Body of pancreas (tissue), 4 donors: ENCODE data around the gene HNF1A. TPM values are rescaled to one million over a fixed set of nuclear protein-coding genes. Genes with fewer than 3 reads are reported as not detected.
A peak's percentile ranks its signal among the peaks of the same experiment; 100 is the strongest.

Source experiments
- ATAC-seq: fragments of 150-250 bp; one replicate; pipeline ENCODE4 v1.9.1; 2016
- DNase-seq, 4 donors: peaks; one replicate each; pipeline ENCODE4 v3.0.0-alpha.2; 2019
- H3K27ac ChIP-seq, 4 donors: fragments of 200-600 bp; sonication (generic); 1 replicate in 3 of 4; 2 replicates in 1 of 4; pipeline versions ENCODE4 v1.5.1 to v1.6.1; 2016 to 2019; ENCODE audit warnings: mild to moderate bottlenecking in 1 of 4, mixed read lengths in 1 of 4, moderate library complexity in 1 of 4
- H3K27me3 ChIP-seq, 2 donors: fragments of 200-600 bp; sonication (generic); one replicate each; pipeline ENCODE4 v1.6.0; 2016; ENCODE audit warnings: mild to moderate bottlenecking in 1 of 2
- H3K36me3 ChIP-seq, 2 donors: fragments of 200-600 bp; sonication (generic); replicated peaks in 1 of 2; 2 replicates each; pipeline ENCODE4 v1.5.1; 2016; ENCODE audit warnings: low read depth in 2 of 2; ENCODE audit not compliant: insufficient read depth in 1 of 2
- H3K4me1 ChIP-seq: fragments of 200-600 bp; sonication (generic); one replicate; pipeline ENCODE4 v1.6.0; 2016
- H3K4me3 ChIP-seq, 2 donors: fragments of 200-600 bp; sonication (generic); 1 replicate in 1 of 2; 2 replicates in 1 of 2; pipeline ENCODE4 v1.5.1; 2016 to 2019
- H3K9me3 ChIP-seq, 3 donors: fragments of 200-600 bp; sonication (generic); 1 replicate in 2 of 3; 2 replicates in 1 of 3; pipeline ENCODE4 v1.5.1; 2016
- CTCF ChIP-seq, 7 experiments: fragments of 450-650 bp in 4 of 7; fragments of 200-600 bp in 3 of 7; sonication (generic) in 3 of 7; IDR thresholded peaks; one replicate each; pipeline ENCODE4 v1.5.1; 2016 to 2019; ENCODE audit warnings: antibody characterized with exemption in 7 of 7
- POLR2A ChIP-seq, 3 donors: fragments of 450-650 bp; IDR thresholded peaks; one replicate each; pipeline ENCODE4 v1.6.1; 2016; ENCODE audit warnings: antibody characterized with exemption in 3 of 3, mild to moderate bottlenecking in 2 of 3
- WGBS, 2 donors: methylation state at CpG; one replicate each; pipeline ENCODE4 v1.1.5; 2017; 5-methylcytosine and 5-hydroxymethylcytosine counted together
- intact Hi-C: fragments of 100-400 bp; cut with DNase I; formaldehyde crosslinking; loops from one replicate; pipeline ENCODE4 v1.15.1; 2023
- total RNA-seq, 2 donors: library from RNA; depleted of rRNA; stranded (reverse); fragments of >200 nt; gene quantifications; one replicate each; pipeline ENCODE4 v1.1.0, GENCODE V29; 2016

The HNF1A gene
- total RNA-seq, 2 donors from 2014 or later: 11.9 to 13.2 TPM

GRCh38 chr12:120956579-120957300 is 21.6 kb upstream of the HNF1A start:
- intact Hi-C loops: no loop called here
- 78 to 86% methylated on average over 5 of the region's 5 CpGs for WGBS, 2 donors
- H3K9me3 ChIP-seq: no peaks in the 10 kb centered on the region
- DNase-seq (no peak), ATAC-seq (no peak)
- no peaks in the 10 kb centered on the region for H3K27me3 ChIP-seq
- TF ChIP-seq CTCF (IDR thresholded peaks at IDR 0.05) (no peak), POLR2A (IDR thresholded peaks at IDR 0.05) (no peak)
- no peak overlapping the region for H3K27ac ChIP-seq
- no peak overlapping the region for H3K4me3 ChIP-seq
- no peaks in the 10 kb centered on the region for H3K36me3 ChIP-seq
- H3K4me1 ChIP-seq: no peaks in the 10 kb centered on the region

GRCh38 chr12:120959111-120959878 is 19.0 kb upstream of the HNF1A start:
- 79% methylated on average over 13 of the region's 13 CpGs for WGBS, 2 donors
- Histone ChIP-seq H3K27me3 (no peaks in the 10 kb centered on the region), H3K9me3 (no peaks in the 10 kb centered on the region), H3K4me3 (no peak overlapping the region), H3K4me1 (no peaks in the 10 kb centered on the region), H3K27ac (no peak overlapping the region), H3K36me3 (no peaks in the 10 kb centered on the region)
- intact Hi-C loops: no loop called here
- DNase-seq (no peak), ATAC-seq (no peak)
- no peak for TF ChIP-seq CTCF (IDR thresholded peaks at IDR 0.05)
- TF ChIP-seq POLR2A (IDR thresholded peaks at IDR 0.05): no peak

DNA sequence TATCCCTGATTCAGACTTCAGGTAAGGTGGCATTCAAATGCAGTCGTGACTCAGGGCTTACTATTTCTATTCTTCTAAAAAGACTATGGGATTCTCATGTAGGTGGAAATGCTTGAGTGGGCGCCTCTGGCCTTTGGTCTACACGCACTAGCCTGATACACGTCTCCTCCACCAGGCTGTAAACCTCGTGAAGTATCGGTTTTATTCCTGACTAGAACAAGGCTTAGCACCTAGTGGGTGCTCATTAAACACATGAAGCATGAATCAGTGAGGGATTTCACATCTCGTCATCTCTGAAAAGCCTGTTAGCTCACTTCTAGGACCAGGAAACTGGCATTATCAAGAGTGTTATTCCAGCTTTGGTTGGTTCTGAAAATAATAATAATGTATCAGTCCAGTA is 17.7 kb upstream of the HNF1A start:
- no peak for DNase-seq
- no peak overlapping the region for H3K4me3 ChIP-seq
- no peak for ATAC-seq
- no peaks in the 10 kb centered on the region for H3K9me3 ChIP-seq
- 77 to 79% methylated on average over 7 of the region's 7 CpGs for WGBS, 2 donors
- no peaks in the 10 kb centered on the region for H3K27me3 ChIP-seq
- H3K27ac ChIP-seq: no peak overlapping the region
- intact Hi-C loops: no loop called here
- no peaks in the 10 kb centered on the region for H3K36me3 ChIP-seq
- H3K4me1 ChIP-seq: no peaks in the 10 kb centered on the region
- TF ChIP-seq CTCF (IDR thresholded peaks at IDR 0.05) (no peak), POLR2A (IDR thresholded peaks at IDR 0.05) (no peak)

DNA sequence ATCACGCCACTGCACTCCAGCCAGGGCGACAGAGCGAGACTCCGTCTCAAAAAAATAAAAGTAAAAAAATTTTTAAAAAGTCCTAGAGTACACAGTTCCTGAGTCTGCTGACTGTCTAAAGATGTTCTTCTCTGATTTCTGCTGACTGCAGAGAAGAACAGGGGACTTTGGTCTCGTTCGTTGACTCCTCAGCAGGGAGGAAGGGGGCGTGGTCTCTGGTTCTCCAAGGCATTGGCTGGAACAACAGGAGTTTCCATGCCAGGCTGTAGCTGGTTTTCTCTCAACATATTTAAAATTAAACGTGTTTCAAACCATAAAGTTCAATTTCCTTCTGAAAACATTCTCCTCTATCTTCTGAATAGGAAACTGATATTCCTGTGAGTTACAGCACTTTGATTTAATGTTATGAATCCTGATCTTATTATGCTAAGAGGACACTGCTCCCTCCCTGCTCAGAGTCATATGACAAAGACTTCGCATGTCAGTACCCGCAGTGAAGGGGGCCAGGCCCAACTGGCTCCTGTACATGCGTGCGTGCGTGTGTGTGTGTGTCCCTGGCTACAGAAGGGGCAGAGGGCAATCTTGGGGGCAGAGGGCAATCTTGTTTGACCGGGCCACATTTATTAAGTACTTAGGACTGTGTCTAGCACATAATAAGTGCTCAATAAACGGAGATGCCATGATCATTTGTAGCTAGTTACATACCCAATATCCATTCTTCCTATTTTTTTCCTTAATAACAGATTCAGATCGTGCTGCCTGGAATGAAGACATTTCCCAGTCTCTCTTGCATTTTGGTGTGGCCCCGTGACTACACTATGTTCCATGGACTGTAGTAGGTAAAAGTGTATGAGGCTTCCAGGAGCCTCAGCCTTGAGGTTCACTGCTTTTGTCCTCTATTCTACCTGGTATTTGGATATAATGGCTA is 16.5 kb upstream of the HNF1A start:
- intact Hi-C loops: no loop called here
- Histone ChIP-seq H3K4me3 (no peak overlapping the region), H3K36me3 (no peaks in the 10 kb centered on the region), H3K27ac (no peak overlapping the region), H3K27me3 (no peaks in the 10 kb centered on the region), H3K4me1 (no peaks in the 10 kb centered on the region), H3K9me3 (no peaks in the 10 kb centered on the region)
- DNase-seq (peak; percentile 42 to 70 (median 64)), ATAC-seq (no peak)
- TF ChIP-seq CTCF (IDR thresholded peaks at IDR 0.05) (no peak), POLR2A (IDR thresholded peaks at IDR 0.05) (no peak)
- WGBS, 2 donors: 66 to 73% methylated on average over 16 to 17 of the region's 17 CpGs
